Sigmoid colon (tissue), 4 donors: ENCODE data around the gene RPL7A.

ENCODE experiments used
- EP300 ChIP-seq, 4 donors: sonication (generic); formaldehyde crosslinking; IDR thresholded peaks; one replicate each; pipeline ENCODE4 v1.6.1; 2017; ENCODE audit warnings: antibody characterized with exemption in 4 of 4
- TF ChIP-seq, protein P1 (sequence below), 4 experiments: fragments of 450-650 bp in 3 of 4; fragments of 200-600 bp in 1 of 4; IDR thresholded peaks; one replicate each; pipeline ENCODE4 v1.5.1; 2016 to 2019; ENCODE audit warnings: antibody characterized with exemption in 4 of 4, mild to moderate bottlenecking in 3 of 4, moderate library complexity in 2 of 4

- TF ChIP-seq EP300 (IDR thresholded peaks at IDR 0.05), result no peak
- TF ChIP-seq, protein P1, sequence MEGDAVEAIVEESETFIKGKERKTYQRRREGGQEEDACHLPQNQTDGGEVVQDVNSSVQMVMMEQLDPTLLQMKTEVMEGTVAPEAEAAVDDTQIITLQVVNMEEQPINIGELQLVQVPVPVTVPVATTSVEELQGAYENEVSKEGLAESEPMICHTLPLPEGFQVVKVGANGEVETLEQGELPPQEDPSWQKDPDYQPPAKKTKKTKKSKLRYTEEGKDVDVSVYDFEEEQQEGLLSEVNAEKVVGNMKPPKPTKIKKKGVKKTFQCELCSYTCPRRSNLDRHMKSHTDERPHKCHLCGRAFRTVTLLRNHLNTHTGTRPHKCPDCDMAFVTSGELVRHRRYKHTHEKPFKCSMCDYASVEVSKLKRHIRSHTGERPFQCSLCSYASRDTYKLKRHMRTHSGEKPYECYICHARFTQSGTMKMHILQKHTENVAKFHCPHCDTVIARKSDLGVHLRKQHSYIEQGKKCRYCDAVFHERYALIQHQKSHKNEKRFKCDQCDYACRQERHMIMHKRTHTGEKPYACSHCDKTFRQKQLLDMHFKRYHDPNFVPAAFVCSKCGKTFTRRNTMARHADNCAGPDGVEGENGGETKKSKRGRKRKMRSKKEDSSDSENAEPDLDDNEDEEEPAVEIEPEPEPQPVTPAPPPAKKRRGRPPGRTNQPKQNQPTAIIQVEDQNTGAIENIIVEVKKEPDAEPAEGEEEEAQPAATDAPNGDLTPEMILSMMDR (IDR thresholded peaks at IDR 0.05), result no peak
These were observed 34.6 kb downstream of the RPL7A start for GRCh38 chr9:133382507-133383141.
